PC-9 (cell line): ENCODE data around the gene ADIPOR2.

ENCODE experiments used
- CTCF ChIP-seq: fragments of 200-600 bp; sonication (generic); conservative IDR thresholded peaks from 2 replicates; pipeline ENCODE4 v1.6.1; 2017; ENCODE audit warnings: mixed run types, antibody characterized with exemption, mild to moderate bottlenecking, moderate library complexity
- EZH2 ChIP-seq: fragments of 200-600 bp; sonication (generic); IDR thresholded peaks from 2 replicates; pipeline ENCODE4 v1.8.0; 2017; ENCODE audit warnings: antibody characterized with exemption, low read depth

DNA sequence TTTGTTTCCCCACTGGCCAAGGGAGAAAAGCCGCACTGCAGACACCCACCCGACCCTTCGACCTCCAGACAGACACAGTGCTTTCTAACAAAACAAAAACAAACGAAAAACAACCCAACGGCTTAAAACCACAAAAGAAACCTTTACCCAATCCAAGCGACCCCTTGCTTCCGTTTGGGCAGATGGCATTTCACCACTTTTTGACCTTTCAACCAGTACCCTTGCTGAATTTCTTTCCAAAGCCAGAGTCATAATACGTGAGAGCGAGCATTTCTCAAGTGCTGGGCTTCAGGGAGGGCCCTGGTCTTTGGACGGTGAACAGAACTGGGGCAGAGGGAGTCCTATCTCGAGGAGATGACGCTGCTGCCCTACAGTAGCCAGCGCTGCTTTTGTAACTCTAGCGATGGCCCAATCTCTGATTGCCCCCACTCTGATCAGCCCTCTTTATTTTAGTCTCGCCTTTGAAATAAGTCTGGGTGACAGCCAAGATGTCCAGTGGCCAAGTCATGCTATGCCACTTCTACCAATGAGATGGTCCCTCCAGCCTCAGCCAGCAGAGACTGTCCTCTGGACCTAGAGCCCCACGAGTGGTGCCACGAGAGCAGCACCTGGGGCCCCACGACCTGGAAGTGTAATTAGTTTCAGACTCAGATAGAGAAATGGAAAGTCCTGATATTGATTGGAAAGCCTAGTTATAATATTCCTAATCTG is 21.9 kb upstream of the ADIPOR2 start:
- TF ChIP-seq CTCF (no peak), EZH2 (no peak)
